Liver (tissue), 9 donors: ENCODE results near the gene USP6NL. TPM values are rescaled to one million over a fixed set of nuclear protein-coding genes. Genes with fewer than 3 reads are reported as not detected.

Experiments
- DNase-seq: peaks from one replicate; pipeline ENCODE4 v3.0.0-alpha.2; 2017; ENCODE audit warnings: low spot score
- H3K27ac ChIP-seq, 2 donors: one replicate each; pipeline ENCODE4 v1.7.0; 2013; ENCODE audit warnings: inconsistent platforms in 2 of 2, low read length in 2 of 2, control low read depth in 1 of 2, low read depth in 1 of 2, mild to moderate bottlenecking in 1 of 2
- H3K27me3 ChIP-seq, 4 donors: one replicate each; pipeline versions ENCODE4 v1.6.1 to v1.7.0; 2013; ENCODE audit warnings: low read length in 3 of 4, inconsistent platforms in 1 of 4, mild to moderate bottlenecking in 1 of 4, moderate library complexity in 1 of 4; ENCODE audit not compliant: control insufficient read depth in 4 of 4, insufficient read depth in 4 of 4
- H3K36me3 ChIP-seq, 4 donors: one replicate each; pipeline versions ENCODE4 v1.6.1 to v1.7.0; 2013; ENCODE audit warnings: low read length in 3 of 4, mild to moderate bottlenecking in 3 of 4, low read depth in 1 of 4, moderate library complexity in 1 of 4; ENCODE audit not compliant: control insufficient read depth in 4 of 4, insufficient read depth in 3 of 4
- H3K4me1 ChIP-seq, 4 donors: one replicate each; pipeline versions ENCODE4 v1.6.1 to v1.7.0; 2013; ENCODE audit warnings: low read length in 3 of 4, mild to moderate bottlenecking in 3 of 4, moderate library complexity in 1 of 4; ENCODE audit not compliant: control insufficient read depth in 4 of 4, insufficient read depth in 4 of 4
- H3K4me3 ChIP-seq, 3 donors: one replicate each; pipeline versions ENCODE4 v1.6.1 to v1.7.0; 2013; ENCODE audit warnings: low read length in 3 of 3, control low read depth in 1 of 3, low read depth in 1 of 3, mild to moderate bottlenecking in 1 of 3
- H3K9ac ChIP-seq, 2 donors: one replicate each; pipeline ENCODE4 v1.7.0; 2013; ENCODE audit warnings: low read length in 2 of 2, mild to moderate bottlenecking in 2 of 2, moderate library complexity in 2 of 2, control low read depth in 1 of 2, low read depth in 1 of 2
- H3K9me3 ChIP-seq, 4 donors: one replicate each; pipeline versions ENCODE4 v1.6.1 to v1.7.0; 2013; ENCODE audit warnings: low read length in 3 of 4; ENCODE audit not compliant: control insufficient read depth in 4 of 4
- EGR1 ChIP-seq, 2 donors: IDR thresholded peaks; 2 replicates each; pipeline ENCODE4 v1.6.1; 2016 to 2018; ENCODE audit warnings: antibody characterized with exemption in 2 of 2, low read depth in 2 of 2
- FOXA1 ChIP-seq: IDR thresholded peaks from 2 replicates; pipeline ENCODE4 v1.6.1; 2016; ENCODE audit warnings: antibody characterized with exemption
- FOXA2 ChIP-seq: IDR thresholded peaks from 2 replicates; pipeline ENCODE4 v1.6.1; 2016; ENCODE audit warnings: antibody characterized with exemption
- GABPA ChIP-seq, 2 donors: IDR thresholded peaks in 1 of 2; conservative IDR thresholded peaks in 1 of 2; 2 replicates each; pipeline ENCODE4 v1.6.1; 2016; ENCODE audit warnings: antibody characterized with exemption in 2 of 2, mild to moderate bottlenecking in 1 of 2, moderate library complexity in 1 of 2
- HNF4A ChIP-seq, 2 donors: conservative IDR thresholded peaks; 2 replicates each; pipeline ENCODE4 v1.6.1; 2016; ENCODE audit warnings: antibody characterized with exemption in 2 of 2, mild to moderate bottlenecking in 2 of 2
- HNF4G ChIP-seq: IDR thresholded peaks from 2 replicates; pipeline ENCODE4 v1.6.1; 2016; ENCODE audit warnings: antibody characterized with exemption
- NR2F2 ChIP-seq: IDR thresholded peaks from 2 replicates; pipeline ENCODE4 v1.6.1; 2016; ENCODE audit warnings: antibody characterized with exemption
- RAD21 ChIP-seq, 2 donors: IDR thresholded peaks; 2 replicates each; pipeline ENCODE4 v1.6.1; 2016; ENCODE audit warnings: antibody characterized with exemption in 2 of 2, mild to moderate bottlenecking in 2 of 2
- RXRA ChIP-seq, 2 donors: IDR thresholded peaks; 2 replicates each; pipeline ENCODE4 v1.6.1; 2017 to 2018; ENCODE audit warnings: antibody characterized with exemption in 2 of 2, mild to moderate bottlenecking in 1 of 2
- TAF1 ChIP-seq: conservative IDR thresholded peaks from 2 replicates; pipeline ENCODE4 v1.6.1; 2016; ENCODE audit warnings: antibody characterized with exemption, mild to moderate bottlenecking
- WGBS: extraction: QIAGEN DNeasy Blood & Tissue Kit; methylation state at CpG from one replicate; pipeline ENCODE4 v1.1.7; 2013; 5-methylcytosine and 5-hydroxymethylcytosine counted together
- polyA plus RNA-seq, 2 donors: library from polyadenylated mRNA; stranded (reverse) in 1 of 2; unstranded in 1 of 2; fragments of 200-250 nt in 1 of 2; fragments of >200 nt in 1 of 2; fragmentation: Nextera tagmentation in 1 of 2; extraction: Ambion mirVana in 1 of 2; gene quantifications; one replicate each; pipeline versions ENCODE4 v1.2.1 to v1.2.3, GENCODE V29; 2013 to 2015
- total RNA-seq, 2 donors: library from RNA; depleted of rRNA; stranded (reverse); fragments of >200 nt; gene quantifications; one replicate each; pipeline ENCODE4 v1.2.3, GENCODE V29; 2014
- TF ChIP-seq, protein P1 (sequence below): IDR thresholded peaks from 2 replicates; pipeline ENCODE4 v1.6.1; 2016; ENCODE audit warnings: antibody characterized with exemption, mild to moderate bottlenecking
- TF ChIP-seq, protein P2 (sequence below): IDR thresholded peaks from 2 replicates; pipeline ENCODE4 v1.6.1; 2016; ENCODE audit warnings: antibody characterized with exemption
- TF ChIP-seq, protein P3 (sequence below): IDR thresholded peaks from 2 replicates; pipeline ENCODE4 v1.6.1; 2016; ENCODE audit warnings: antibody characterized with exemption
- TF ChIP-seq, protein P4 (sequence below): fragments of 150-350 bp; IDR thresholded peaks from 2 replicates; pipeline ENCODE4 v1.5.1; 2017; ENCODE audit warnings: improper control_type of control experiment, low read depth, low read length; ENCODE audit not compliant: missing input control
- donor health status: healthy.
- donor health status: healthy.
- donor health status: healthy.
- donor health status: healthy.
- donor health status: healthy.

USP6NL gene
- total and polyA plus RNA-seq, 4 donors: 3.8 to 15.0 (median 10.2) TPM

DNA sequence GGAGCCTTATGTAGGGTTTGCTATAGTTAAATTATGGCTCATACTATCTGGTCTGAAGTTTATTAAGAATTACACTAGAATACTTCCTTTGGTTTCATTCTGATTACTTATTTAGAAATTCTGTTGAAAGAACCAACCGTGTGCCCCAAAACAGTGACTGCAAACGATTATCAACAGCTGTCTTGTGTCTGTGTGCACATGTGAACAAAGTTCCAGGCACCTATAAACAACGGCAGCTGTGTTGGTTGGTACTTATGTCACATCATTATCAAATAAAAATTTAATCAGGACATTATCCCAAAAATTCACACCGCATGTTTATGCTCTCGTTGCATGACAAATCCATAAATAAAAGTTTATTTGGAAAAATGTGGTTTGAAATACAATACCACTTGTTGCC, 80.6 kb downstream of the USP6NL start (continued):
- TF ChIP-seq, protein P1, sequence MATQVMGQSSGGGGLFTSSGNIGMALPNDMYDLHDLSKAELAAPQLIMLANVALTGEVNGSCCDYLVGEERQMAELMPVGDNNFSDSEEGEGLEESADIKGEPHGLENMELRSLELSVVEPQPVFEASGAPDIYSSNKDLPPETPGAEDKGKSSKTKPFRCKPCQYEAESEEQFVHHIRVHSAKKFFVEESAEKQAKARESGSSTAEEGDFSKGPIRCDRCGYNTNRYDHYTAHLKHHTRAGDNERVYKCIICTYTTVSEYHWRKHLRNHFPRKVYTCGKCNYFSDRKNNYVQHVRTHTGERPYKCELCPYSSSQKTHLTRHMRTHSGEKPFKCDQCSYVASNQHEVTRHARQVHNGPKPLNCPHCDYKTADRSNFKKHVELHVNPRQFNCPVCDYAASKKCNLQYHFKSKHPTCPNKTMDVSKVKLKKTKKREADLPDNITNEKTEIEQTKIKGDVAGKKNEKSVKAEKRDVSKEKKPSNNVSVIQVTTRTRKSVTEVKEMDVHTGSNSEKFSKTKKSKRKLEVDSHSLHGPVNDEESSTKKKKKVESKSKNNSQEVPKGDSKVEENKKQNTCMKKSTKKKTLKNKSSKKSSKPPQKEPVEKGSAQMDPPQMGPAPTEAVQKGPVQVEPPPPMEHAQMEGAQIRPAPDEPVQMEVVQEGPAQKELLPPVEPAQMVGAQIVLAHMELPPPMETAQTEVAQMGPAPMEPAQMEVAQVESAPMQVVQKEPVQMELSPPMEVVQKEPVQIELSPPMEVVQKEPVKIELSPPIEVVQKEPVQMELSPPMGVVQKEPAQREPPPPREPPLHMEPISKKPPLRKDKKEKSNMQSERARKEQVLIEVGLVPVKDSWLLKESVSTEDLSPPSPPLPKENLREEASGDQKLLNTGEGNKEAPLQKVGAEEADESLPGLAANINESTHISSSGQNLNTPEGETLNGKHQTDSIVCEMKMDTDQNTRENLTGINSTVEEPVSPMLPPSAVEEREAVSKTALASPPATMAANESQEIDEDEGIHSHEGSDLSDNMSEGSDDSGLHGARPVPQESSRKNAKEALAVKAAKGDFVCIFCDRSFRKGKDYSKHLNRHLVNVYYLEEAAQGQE: no peak
- TF ChIP-seq TAF1 (no peak), NR2F2 (no peak), EGR1 (IDR thresholded peaks at IDR 0.05; ENCODE audit: low read depth in 2 of 2) (no peak)

DNA sequence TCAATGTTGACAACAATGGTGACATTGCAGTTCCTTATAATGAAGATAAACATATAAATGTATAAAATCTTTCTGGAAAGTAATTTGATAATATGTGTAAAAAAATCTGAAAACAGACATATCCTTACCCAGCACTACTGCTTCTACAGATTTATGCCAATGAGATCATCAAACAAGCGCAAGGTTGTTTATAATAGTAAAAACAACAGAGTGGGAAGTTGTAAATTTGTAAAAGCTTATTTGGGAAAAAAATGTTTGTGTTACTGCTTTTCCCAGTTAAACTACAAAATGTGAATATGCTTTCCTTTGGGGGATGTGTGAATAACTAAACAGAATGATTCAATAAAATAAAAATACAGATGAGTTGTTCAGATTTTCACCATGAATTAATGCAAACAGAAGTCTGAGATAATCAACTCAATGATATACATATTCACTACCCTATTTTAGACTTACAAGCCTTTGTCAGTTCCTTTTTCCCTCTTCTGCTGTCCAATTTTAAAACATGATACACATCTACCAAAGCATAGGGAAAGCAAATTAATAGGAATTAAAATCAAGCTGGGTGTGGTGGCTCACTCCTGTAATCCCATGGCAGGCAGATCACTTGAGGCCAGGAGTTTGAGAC, 82.1 kb downstream of the USP6NL start:
- Histone ChIP-seq H3K36me3 (no peaks in the 10 kb centered on the region), H3K4me1 (peaks cover 8 to 41% (median 32%) of the 10 kb centered on the region in 4 donors), H3K27ac (no peak overlapping the region), H3K9ac (no peak overlapping the region), H3K27me3 (no peaks in the 10 kb centered on the region), H3K9me3 (no peaks in the 10 kb centered on the region), H3K4me3 (no peak overlapping the region)
- 86% methylated on average over 1 of the region's 1 CpG for WGBS
- TF ChIP-seq, protein P2, sequence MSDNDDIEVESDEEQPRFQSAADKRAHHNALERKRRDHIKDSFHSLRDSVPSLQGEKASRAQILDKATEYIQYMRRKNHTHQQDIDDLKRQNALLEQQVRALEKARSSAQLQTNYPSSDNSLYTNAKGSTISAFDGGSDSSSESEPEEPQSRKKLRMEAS: no peak
- no peak for TF ChIP-seq TAF1
- TF ChIP-seq, protein P3, sequence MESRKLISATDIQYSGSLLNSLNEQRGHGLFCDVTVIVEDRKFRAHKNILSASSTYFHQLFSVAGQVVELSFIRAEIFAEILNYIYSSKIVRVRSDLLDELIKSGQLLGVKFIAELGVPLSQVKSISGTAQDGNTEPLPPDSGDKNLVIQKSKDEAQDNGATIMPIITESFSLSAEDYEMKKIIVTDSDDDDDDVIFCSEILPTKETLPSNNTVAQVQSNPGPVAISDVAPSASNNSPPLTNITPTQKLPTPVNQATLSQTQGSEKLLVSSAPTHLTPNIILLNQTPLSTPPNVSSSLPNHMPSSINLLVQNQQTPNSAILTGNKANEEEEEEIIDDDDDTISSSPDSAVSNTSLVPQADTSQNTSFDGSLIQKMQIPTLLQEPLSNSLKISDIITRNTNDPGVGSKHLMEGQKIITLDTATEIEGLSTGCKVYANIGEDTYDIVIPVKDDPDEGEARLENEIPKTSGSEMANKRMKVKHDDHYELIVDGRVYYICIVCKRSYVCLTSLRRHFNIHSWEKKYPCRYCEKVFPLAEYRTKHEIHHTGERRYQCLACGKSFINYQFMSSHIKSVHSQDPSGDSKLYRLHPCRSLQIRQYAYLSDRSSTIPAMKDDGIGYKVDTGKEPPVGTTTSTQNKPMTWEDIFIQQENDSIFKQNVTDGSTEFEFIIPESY: no peak
- no peak for TF ChIP-seq FOXA2
- TF ChIP-seq, protein P4, sequence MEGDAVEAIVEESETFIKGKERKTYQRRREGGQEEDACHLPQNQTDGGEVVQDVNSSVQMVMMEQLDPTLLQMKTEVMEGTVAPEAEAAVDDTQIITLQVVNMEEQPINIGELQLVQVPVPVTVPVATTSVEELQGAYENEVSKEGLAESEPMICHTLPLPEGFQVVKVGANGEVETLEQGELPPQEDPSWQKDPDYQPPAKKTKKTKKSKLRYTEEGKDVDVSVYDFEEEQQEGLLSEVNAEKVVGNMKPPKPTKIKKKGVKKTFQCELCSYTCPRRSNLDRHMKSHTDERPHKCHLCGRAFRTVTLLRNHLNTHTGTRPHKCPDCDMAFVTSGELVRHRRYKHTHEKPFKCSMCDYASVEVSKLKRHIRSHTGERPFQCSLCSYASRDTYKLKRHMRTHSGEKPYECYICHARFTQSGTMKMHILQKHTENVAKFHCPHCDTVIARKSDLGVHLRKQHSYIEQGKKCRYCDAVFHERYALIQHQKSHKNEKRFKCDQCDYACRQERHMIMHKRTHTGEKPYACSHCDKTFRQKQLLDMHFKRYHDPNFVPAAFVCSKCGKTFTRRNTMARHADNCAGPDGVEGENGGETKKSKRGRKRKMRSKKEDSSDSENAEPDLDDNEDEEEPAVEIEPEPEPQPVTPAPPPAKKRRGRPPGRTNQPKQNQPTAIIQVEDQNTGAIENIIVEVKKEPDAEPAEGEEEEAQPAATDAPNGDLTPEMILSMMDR: no peak
- no peak for TF ChIP-seq EGR1 (IDR thresholded peaks at IDR 0.05; ENCODE audit: low read depth in 2 of 2)
- no peak for TF ChIP-seq RAD21 (IDR thresholded peaks at IDR 0.05)
- no peak for TF ChIP-seq HNF4A (conservative IDR thresholded peaks at IDR 0.05)
- TF ChIP-seq RXRA (IDR thresholded peaks at IDR 0.05): no peak
- TF ChIP-seq, protein P1: no peak
- no peak for TF ChIP-seq GABPA (IDR thresholded peaks at IDR 0.05 in 1 of 2, conservative IDR thresholded peaks at IDR 0.05 in 1 of 2)
- no peak for TF ChIP-seq FOXA1
- no peak for TF ChIP-seq HNF4G
- no peak for DNase-seq
